Smooth muscle cell (in vitro differentiated cells): ENCODE results near the gene TMEM179. TPM values are rescaled to one million over a fixed set of nuclear protein-coding genes. Genes with fewer than 3 reads are reported as not detected.
"Not testable (repeated sequence)": the region's sequence is repeated elsewhere in the genome, so short reads cannot be mapped to it uniquely, and the experiment has no call there.

Experiments
- DNase-seq: peaks from one replicate; lab custom pipeline; 2025; ENCODE audit not compliant: unreplicated experiment; lab: John Stamatoyannopoulos, UW
- H2AFZ ChIP-seq: fragments of 200-600 bp; sonication (generic); 2 replicates; pipeline ENCODE4 v1.6.0; 2016; ENCODE audit warnings: antibody characterized with exemption, low read depth, mild to moderate bottlenecking
- H3F3A ChIP-seq: fragments of 200-600 bp; sonication (generic); 2 replicates; pipeline ENCODE4 v1.6.0; 2017; ENCODE audit warnings: antibody characterized with exemption, low read depth
- H3K27ac ChIP-seq: fragments of 200-600 bp; sonication (generic); 2 replicates; pipeline ENCODE4 v1.5.1; 2016; ENCODE audit warnings: low read depth, mild to moderate bottlenecking
- H3K27me3 ChIP-seq: fragments of 200-600 bp; sonication (generic); 2 replicates; pipeline ENCODE4 v1.6.1; 2016; ENCODE audit warnings: low read depth, mild to moderate bottlenecking
- H3K36me3 ChIP-seq: fragments of 200-600 bp; sonication (generic); 2 replicates; pipeline ENCODE4 v1.5.1; 2016; ENCODE audit warnings: low read depth
- H3K4me1 ChIP-seq: fragments of 200-600 bp; sonication (generic); 2 replicates; pipeline ENCODE4 v1.5.1; 2016; ENCODE audit warnings: low read depth
- H3K4me2 ChIP-seq: fragments of 200-600 bp; sonication (generic); 2 replicates; pipeline ENCODE4 v1.6.0; 2016; ENCODE audit warnings: mild to moderate bottlenecking
- H3K4me3 ChIP-seq: fragments of 200-600 bp; sonication (generic); 2 replicates; pipeline ENCODE4 v1.5.1; 2016; ENCODE audit warnings: mild to moderate bottlenecking
- H3K79me2 ChIP-seq: fragments of 200-600 bp; sonication (generic); 2 replicates; pipeline ENCODE4 v1.6.0; 2016; ENCODE audit warnings: low read depth, mild to moderate bottlenecking
- H3K9ac ChIP-seq: fragments of 200-600 bp; sonication (generic); 2 replicates; pipeline ENCODE4 v1.6.0; 2016; ENCODE audit warnings: low read depth
- H3K9me3 ChIP-seq: fragments of 200-600 bp; sonication (generic); replicated peaks from 2 replicates; pipeline ENCODE4 v1.5.1; 2016; ENCODE audit warnings: low read depth
- H4K20me1 ChIP-seq: fragments of 200-600 bp; sonication (generic); 2 replicates; pipeline ENCODE4 v1.6.0; 2016; ENCODE audit warnings: low read depth
- WGBS: methylation state at CpG from one replicate; pipeline ENCODE4 v1.1.7; 2016; ENCODE audit warnings: low lambda C conversion rate; 5-methylcytosine and 5-hydroxymethylcytosine counted together
- polyA plus RNA-seq: library from polyadenylated mRNA; unstranded; fragments of >200 nt; fragmentation: Nextera tagmentation; extraction: Ambion mirVana; gene quantifications from 2 replicates; pipeline ENCODE4 v1.2.1, GENCODE V29; 2016
- total RNA-seq: library from RNA; depleted of rRNA; stranded (reverse); fragments of >200 nt; gene quantifications from 2 replicates; pipeline ENCODE4 v1.2.3, GENCODE V29; 2014
- TF ChIP-seq, protein P1 (sequence below): fragments of 200-600 bp; sonication (generic); IDR thresholded peaks from 2 replicates; pipeline ENCODE4 v1.5.1; 2017; ENCODE audit warnings: borderline replicate concordance, mild to moderate bottlenecking, antibody characterized with exemption; ENCODE audit not compliant: insufficient read depth, poor library complexity, severe bottlenecking

TMEM179 gene
- total and polyA plus RNA-seq, 2 experiments from 2014 or later = 0.87 to 4.8 TPM

GRCh38 chr14:104582005-104582404, 22.6 kb downstream of the TMEM179 start:
- DNase-seq = no peak
- Histone ChIP-seq H3K4me2 (peak overlapping the region; percentile 67), H3K9ac (no peak overlapping the region), H3K27ac (no peak overlapping the region), H3K36me3 (no peaks in the 10 kb centered on the region), H4K20me1 (no peaks in the 10 kb centered on the region), H3K9me3 (no peaks in the 10 kb centered on the region), H3K27me3 (no peaks in the 10 kb centered on the region), H3K4me1 (peaks cover 7% of the 10 kb centered on the region), H3K4me3 (no peak overlapping the region), H2AFZ (no peak overlapping the region), H3F3A (no peaks in the 10 kb centered on the region), H3K79me2 (no peaks in the 10 kb centered on the region)
- TF ChIP-seq, protein P1, sequence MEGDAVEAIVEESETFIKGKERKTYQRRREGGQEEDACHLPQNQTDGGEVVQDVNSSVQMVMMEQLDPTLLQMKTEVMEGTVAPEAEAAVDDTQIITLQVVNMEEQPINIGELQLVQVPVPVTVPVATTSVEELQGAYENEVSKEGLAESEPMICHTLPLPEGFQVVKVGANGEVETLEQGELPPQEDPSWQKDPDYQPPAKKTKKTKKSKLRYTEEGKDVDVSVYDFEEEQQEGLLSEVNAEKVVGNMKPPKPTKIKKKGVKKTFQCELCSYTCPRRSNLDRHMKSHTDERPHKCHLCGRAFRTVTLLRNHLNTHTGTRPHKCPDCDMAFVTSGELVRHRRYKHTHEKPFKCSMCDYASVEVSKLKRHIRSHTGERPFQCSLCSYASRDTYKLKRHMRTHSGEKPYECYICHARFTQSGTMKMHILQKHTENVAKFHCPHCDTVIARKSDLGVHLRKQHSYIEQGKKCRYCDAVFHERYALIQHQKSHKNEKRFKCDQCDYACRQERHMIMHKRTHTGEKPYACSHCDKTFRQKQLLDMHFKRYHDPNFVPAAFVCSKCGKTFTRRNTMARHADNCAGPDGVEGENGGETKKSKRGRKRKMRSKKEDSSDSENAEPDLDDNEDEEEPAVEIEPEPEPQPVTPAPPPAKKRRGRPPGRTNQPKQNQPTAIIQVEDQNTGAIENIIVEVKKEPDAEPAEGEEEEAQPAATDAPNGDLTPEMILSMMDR = no peak
- 61% methylated on average over 17 of the region's 20 CpGs for WGBS

DNA sequence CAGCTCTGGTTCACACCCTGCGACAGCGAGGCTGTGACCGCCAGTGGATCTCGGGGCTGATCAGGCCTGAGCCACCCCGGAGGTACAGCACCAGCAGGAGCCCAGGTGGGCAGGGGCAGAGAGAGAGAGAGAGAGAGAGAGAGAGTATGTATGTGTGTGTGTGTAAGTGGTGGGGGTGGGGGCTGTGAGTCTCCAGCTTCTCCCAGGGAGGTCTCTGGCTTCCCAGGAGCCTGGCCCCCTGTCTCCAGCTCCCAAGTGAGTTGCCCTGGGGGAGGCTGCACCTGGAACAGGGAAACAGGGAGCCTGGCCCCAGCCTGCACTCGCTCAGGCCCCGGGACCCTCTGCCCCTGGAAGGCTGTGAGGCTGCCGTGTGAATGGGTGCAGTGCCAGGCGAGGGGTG, 23.1 kb downstream of the TMEM179 start:
- no peaks in the 10 kb centered on the region for H3F3A ChIP-seq
- DNase-seq = no peak
- H4K20me1 ChIP-seq = no peaks in the 10 kb centered on the region
- no peak overlapping the region for H3K27ac ChIP-seq
- H3K4me1 ChIP-seq = peaks cover 7% of the 10 kb centered on the region
- no peaks in the 10 kb centered on the region for H3K79me2 ChIP-seq
- no peaks in the 10 kb centered on the region for H3K36me3 ChIP-seq
- H2AFZ ChIP-seq = no peak overlapping the region
- TF ChIP-seq, protein P1 = no peak
- H3K9me3 ChIP-seq = no peaks in the 10 kb centered on the region
- H3K4me2 ChIP-seq = peak overlapping the region; percentile 67
- H3K9ac ChIP-seq = no peak overlapping the region
- no peak overlapping the region for H3K4me3 ChIP-seq
- no peaks in the 10 kb centered on the region for H3K27me3 ChIP-seq
- 90% methylated on average over 9 of the region's 9 CpGs for WGBS

- peaks cover 7% of the 10 kb centered on the region for H3K4me1 ChIP-seq
- no peaks in the 10 kb centered on the region for H4K20me1 ChIP-seq
- H3K36me3 ChIP-seq = no peaks in the 10 kb centered on the region
- no peaks in the 10 kb centered on the region for H3K27me3 ChIP-seq
- TF ChIP-seq, protein P1 = no peak
- H3K27ac ChIP-seq = no peak overlapping the region
- H3K9ac ChIP-seq = no peak overlapping the region
- DNase-seq = no peak
- no peak overlapping the region for H2AFZ ChIP-seq
- no peaks in the 10 kb centered on the region for H3K79me2 ChIP-seq
- WGBS = 47% methylated on average over 9 of the region's 9 CpGs
- no peaks in the 10 kb centered on the region for H3K9me3 ChIP-seq
- H3F3A ChIP-seq = no peaks in the 10 kb centered on the region
- no peak overlapping the region for H3K4me3 ChIP-seq
- no peak overlapping the region for H3K4me2 ChIP-seq
Measured at GRCh38 chr14:104580961-104581360, 23.6 kb downstream of the TMEM179 start.

DNA sequence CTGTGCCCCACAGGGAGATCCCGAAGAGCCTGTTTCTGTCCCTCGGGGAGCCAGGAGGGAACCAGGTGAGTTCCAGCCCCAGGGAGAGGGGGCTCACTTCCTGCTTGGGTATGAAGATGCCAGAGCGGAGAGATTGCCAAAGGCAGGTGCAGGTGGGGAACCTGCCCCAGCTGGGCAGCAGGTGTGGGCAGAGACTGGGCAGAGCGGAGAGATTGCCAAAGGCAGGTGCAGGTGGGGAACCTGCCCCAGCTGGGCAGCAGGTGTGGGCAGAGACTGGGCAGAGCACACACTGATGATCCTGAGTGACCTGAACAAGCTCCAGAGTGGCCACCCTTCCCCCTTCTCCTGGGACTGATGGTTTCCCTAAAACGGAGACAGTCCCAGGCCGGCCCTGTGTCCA, 24.6 kb downstream of the TMEM179 start:
- DNase-seq, H3K4me2 ChIP-seq, H3K4me3 ChIP-seq, H3K27ac ChIP-seq, H4K20me1 ChIP-seq, H3K79me2 ChIP-seq, H3K27me3 ChIP-seq, H2AFZ ChIP-seq, H3F3A ChIP-seq, H3K9me3 ChIP-seq, H3K36me3 ChIP-seq, H3K9ac ChIP-seq, H3K4me1 ChIP-seq: not testable (repeated sequence)
- WGBS = 92% methylated on average over 6 of the region's 6 CpGs
